Measurements from ENCODE around the gene SLC7A1.
A peak's percentile ranks its signal among the peaks of the same experiment; 100 is the strongest.

SLC7A1 gene
- total RNA-seq, result 43.7 to 175 (median 79.8) reads per million in 18 experiments

GRCh38 chr13:29595380-29596063 is at the start of gene SLC7A1:
TSS of gene SLC7A1 (minus strand) at chr13:29595688. CDS start at chr13:29536188, 59,500 bp downstream.
- peak; percentile 79 to 89 for DNase-seq

DNA sequence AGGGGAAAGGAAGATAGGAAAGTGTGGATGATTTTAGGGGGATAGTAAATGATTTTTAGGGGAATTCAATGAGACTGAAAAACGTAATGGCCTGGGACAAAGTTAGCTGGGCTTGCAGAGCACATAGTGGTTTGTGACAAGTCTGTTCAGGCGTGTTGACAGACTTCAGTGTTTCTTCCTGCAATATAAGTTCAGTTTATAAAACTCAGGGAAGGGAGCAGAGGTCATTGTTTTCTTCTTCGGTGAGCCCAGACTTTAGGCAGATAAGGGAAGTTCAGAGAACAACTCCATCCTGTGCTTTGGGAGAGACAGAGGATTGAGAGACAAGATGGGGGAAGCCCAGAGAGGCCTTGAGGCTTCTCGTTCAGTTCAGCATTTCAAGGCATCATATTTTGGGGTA is 45.2 kb upstream of the SLC7A1 start:
- DNase-seq, result no peak

DNA sequence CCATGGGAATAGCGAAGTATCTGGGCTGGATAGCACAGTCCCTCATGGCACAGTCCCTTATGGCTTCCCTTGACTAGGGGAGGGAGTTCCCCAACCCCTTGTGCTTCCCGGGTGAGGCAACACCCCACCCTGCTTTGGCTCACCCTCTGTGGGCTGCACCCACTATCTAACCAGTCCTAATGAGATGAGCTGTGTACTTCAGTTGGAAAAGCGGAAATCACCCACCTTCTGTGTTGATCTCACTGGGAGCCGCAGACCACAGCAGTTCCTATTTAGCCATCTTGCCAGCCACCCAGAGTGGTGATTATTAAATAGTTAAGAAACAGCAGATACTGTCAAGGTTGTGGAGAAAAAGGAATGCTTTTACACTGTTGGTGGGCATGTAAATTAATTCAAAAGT is 41.3 kb upstream of the SLC7A1 start:
- DNase-seq, result peak in 1 of 2 donors; percentile 27

- no peak for DNase-seq
Measured at GRCh38 chr13:29624997-29625396, 29.5 kb upstream of the SLC7A1 start.

DNA sequence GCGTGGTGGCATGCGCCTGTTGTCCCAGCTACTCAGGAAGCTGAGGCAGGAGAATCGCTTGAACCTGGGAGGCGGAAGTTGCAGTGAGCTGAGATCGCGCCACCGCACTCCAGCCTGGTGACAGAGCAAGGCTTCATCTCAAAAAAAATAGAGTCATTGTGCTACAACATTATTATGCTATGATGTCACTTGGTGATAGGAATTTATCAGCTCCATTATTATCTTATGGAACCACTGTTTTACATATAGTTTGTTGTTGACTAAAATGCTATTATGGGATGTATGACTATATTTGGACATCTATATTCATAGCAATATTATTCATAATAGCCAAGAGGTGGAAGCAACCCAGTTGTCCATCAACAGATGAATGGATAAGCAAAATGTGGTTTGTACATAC is 26.4 kb upstream of the SLC7A1 start:
- no peak for DNase-seq

- DNase-seq, result no peak
Measured at GRCh38 chr13:29621051-29621800, 25.7 kb upstream of the SLC7A1 start.

DNA sequence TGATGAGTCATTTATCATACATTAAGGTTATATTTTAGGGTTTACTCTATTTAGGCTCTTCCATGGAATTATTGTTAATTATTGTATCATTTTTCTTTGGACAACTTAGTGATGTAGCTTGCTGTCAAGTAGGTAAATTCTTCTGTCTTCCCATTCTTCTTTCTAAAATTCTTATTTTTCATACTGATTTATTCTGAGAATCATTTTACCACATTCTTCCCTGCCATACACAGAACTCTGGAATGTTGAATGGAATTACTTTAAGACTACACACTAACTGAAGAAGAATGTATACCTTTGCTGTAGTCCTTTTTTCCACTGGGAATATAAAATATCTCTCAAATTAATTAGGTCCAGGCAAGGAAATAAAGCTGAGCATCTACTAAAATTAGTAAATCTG is 24.5 kb upstream of the SLC7A1 start:
- no peak for DNase-seq

- no peak for DNase-seq
Measured at GRCh38 chr13:29613101-29613500, 17.6 kb upstream of the SLC7A1 start.

- no peak for DNase-seq
Measured at GRCh38 chr13:29607465-29607864, 12.0 kb upstream of the SLC7A1 start.

DNA sequence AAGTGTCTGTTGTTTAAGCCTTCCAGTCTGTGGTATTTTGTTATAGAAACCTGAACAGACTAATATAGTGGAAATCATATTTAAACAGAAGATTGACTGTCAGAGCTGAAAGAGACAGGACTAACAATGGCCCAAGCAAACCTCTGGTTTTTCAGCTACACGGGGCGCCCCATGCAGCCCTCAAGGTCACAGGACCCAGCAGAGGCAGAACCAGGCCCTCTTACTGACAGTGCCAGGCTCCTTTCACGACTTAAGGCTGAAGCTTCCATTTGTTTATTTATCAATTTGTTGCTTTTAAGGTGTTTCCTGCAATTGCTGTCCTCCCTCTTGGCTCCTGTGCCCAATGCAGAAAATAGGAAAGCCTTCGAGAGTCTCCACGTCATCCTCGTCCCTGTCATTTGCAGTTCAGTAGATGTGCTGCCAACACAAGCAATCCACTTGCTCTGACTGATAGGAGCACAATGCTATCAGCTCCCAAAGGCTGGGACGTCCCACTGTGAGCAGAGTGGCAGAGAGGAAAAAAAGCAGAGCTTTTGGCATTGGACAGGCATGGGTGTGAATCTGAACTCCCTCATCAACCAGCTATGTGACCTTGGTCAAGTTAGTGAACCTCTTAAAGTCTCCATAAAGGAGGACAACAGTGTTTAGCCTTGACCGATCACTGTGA is 10.5 kb upstream of the SLC7A1 start:
- no peak for DNase-seq

DNA sequence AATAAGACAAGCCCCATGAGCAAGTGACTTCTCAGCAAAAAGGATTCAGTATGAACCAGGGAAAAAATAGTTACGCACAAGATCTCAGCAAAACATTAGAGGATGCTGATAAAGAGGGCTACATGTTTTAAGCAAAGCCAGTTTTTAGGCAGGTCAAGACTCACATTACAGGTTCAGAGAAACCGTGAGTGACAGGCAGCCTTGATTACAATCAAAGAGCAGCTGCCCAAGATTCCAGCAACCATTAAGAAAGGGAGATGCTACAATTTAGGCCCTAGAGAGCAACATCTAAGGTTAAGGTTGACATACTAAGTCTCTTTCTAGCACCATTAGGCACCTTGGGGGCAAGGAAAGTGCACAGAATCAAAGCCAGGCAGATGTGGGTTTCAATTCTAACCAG is 2.8 kb upstream of the SLC7A1 start:
- DNase-seq, result no peak

DNA sequence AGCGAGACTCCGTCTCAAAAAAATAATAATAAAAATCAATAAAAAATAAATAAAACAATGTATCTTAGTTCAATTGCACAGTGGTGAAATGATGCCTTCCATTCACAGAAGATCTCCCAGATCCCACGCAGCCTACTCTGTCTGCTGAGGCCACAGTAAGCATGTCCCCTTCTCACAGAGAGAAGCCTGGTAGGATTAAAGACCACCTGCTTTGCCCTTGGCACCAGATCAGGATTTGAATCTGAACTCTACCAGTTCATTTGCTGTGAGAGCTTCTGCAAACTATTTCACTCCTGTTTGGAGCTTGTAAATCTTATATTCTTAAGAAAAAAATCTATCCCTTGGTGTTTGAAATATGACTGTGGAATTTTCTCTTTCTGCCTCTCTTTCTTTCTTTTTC is 2.2 kb upstream of the SLC7A1 start:
- DNase-seq, result no peak

DNA sequence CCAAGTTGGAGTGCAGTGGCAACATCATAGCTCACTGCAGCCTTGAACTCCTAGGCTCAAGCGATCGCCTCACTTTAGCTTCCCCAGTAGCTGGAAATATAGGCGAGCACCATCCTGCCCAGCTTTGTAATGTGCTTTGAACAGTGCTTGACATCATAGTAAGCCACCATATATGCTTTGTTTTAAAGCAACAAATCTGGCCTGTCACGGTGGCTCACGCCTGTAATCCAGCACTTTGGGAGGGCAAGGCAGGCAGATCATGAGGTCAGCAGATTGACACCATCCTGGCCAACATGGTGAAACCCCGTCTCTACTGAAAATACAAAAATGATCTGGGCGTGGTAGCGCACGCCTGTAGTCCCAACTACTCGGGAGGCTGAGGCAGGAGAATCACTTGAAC is 1.8 kb upstream of the SLC7A1 start:
- no peak for DNase-seq

- DNase-seq, result no peak
Measured at GRCh38 chr13:29596064-29596418, 553 bp upstream of the SLC7A1 start.

DNA sequence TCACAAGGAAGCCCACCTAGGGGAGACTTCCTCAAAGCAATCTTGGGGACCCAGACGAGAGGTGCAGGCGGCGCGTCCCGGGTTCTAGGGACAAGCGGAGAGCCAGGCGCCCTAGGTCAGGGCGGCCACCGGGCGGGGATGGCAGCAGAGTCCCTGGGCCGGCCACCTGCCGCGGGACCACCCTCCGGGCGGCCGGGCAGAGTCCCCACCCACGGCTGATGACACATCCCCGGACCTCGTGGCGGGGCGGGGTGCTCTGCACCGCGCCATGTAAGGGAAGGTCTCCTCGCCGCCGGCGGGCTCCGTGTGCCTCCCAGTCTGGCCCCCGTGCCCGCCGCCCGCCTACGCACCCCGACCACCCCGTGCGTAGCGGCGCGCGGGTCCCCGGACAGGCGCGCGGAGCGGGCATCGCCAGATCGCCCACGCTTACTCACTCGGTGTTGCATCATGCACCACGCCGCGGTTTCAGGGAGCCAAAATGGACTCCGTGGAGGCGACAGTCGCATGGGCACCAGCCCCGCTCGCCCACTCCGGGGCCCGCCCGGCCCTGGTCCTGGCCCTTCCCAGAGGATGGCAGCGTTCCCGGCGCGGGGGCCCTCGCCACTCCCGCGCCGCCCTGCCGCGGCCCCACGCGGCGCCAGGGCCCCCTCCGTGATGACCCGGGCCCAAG is 643 bp downstream of the SLC7A1 start:
- peak; percentile 85 to 86 for DNase-seq

DNA sequence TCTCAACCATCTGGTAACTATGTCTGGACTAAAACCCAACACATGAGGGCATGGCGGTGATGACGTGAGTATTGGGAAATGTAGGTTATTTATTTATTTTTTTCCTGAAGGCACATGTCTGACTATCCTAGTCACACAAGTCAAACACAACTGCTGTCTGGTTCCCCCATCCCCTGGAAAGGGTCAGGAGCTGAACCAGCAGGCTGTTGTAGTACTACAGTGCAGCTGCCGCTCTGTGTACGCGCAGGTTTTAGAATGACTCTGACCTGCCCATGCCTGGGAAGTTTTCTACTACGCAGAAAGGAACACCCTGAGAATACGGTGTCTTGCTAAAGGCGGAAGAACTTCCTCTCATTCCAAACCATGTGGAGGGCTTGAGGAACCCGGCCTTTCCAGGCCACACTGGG is 1.2 kb downstream of the SLC7A1 start:
- DNase-seq, result peak; percentile 56 to 74

- no peak for DNase-seq
Measured at GRCh38 chr13:29593605-29594297, 1.7 kb downstream of the SLC7A1 start.

- DNase-seq, result no peak
Measured at GRCh38 chr13:29591310-29591709, 4.2 kb downstream of the SLC7A1 start.

DNA sequence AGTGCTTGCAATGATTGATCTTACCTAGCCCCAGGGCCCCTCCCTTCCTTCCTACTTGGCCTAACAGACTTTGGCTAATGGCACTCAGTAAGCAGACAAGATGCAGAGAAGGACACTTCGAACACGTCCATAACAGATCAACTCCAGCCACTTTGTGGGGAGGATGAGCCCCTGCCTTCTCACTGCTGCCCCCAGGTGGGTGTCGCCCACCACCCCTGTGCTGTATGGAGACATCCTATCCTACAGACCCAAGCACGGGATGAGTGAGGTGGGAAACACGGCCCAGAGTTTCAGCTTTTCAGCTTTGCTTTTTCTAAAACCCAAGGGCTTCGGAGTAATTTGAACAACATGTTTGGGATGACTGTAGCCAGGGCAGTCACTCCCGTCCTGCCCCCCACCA is 5.5 kb downstream of the SLC7A1 start:
- DNase-seq, result no peak

GRCh38 chr13:29589234-29589633 is 6.3 kb downstream of the SLC7A1 start:
- DNase-seq, result no peak

DNA sequence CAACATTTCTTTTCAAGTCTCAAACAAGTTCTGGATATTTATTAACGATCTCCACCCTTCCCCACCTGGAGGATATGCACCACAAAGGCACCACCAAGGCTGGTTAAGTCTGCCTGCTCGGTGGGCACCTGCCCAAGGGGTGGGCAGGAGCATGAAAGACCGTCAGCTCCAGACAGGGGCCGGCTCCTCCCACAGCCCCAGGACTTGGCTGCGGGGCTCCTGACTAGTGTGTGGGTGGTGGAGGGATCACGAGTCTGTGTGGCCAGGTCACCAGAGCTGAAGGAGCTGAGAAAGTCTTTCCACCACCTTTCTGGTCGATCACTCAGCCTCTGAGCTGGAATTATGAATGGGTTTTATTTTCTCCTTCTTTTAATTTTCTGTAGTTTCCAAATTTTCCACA is 7.8 kb downstream of the SLC7A1 start:
- DNase-seq, result no peak

DNA sequence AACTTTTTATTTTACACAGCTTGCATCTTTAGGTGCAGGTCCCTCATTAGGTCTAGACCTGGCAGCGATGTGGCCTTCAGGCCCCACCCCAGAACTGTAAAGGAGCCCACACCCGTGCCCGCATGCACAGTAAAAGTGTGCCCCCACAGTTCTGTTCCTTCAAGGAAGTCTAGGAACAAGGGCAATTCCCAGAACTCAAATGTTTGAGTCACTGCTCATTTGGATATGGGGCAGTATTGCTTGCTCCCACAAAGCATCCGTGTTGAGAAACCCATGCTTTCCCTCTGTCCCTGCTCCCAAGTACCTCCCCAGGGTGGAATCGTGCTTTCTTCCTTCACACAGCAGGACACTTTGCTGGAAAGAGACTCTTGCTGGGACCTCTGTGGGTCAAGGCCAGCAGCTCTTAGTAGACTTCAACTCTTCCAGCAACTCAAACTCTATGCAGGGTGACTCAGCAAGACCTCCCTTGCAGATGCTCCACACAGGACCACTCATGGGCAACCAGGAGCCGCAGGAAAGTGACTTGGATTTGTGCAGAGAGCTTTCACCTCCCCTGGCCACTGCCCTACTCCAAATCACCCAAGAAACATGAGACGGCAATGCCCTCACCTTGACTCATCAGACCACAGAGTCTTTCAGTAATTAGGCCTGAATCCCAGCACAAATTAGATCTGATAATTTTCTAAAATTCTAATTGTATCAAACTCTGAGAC is 12.3 kb downstream of the SLC7A1 start:
- DNase-seq, result no peak

All from inflammatory macrophage (primary cell).